Fibroblast of lung (primary cell): ENCODE measurements around the gene MUC2. TPM values are rescaled to one million over a fixed set of nuclear protein-coding genes. Genes with fewer than 3 reads are reported as not detected.

ENCODE experiments used
- DNase-seq, 2 donors: peaks; one replicate each; pipeline versions ENCODE4 v3.0.0 to v3.0.0-alpha.2; 2010; ENCODE audit warnings: low read depth in 2 of 2
- H2AFZ ChIP-seq: 2 replicates; pipeline ENCODE4 v1.5.1; 2012; ENCODE audit warnings: low read length, control low read depth, inconsistent platforms
- H3K27ac ChIP-seq: 2 replicates; pipeline ENCODE4 v1.5.1; 2011; ENCODE audit warnings: low read length, control low read depth; ENCODE audit not compliant: insufficient read depth
- H3K27me3 ChIP-seq: 2 replicates; pipeline ENCODE4 v1.5.1; 2011; ENCODE audit warnings: mild to moderate bottlenecking, low read length; ENCODE audit not compliant: control insufficient read depth, insufficient read depth
- H3K36me3 ChIP-seq: 2 replicates; pipeline ENCODE4 v1.5.1; 2011; ENCODE audit warnings: low read length; ENCODE audit not compliant: control insufficient read depth, insufficient read depth
- H3K4me1 ChIP-seq: 2 replicates; pipeline ENCODE4 v1.5.1; 2011; ENCODE audit warnings: low read length; ENCODE audit not compliant: control insufficient read depth, insufficient read depth; ENCODE audit errors: extremely low read depth
- H3K4me2 ChIP-seq: 2 replicates; pipeline ENCODE4 v1.5.1; 2011; ENCODE audit warnings: low read length, control low read depth; ENCODE audit not compliant: insufficient read depth; ENCODE audit errors: extremely low read depth
- H3K4me3 ChIP-seq, 4 experiments: fragments of 200-600 bp in 1 of 4; sonication (generic) in 1 of 4; replicated peaks in 1 of 4; 2 replicates each; pipeline ENCODE4 v1.5.1; 2011 to 2016; ENCODE audit warnings: low read length in 4 of 4, low read depth in 3 of 4, mild to moderate bottlenecking in 3 of 4, control low read depth in 2 of 4, inconsistent platforms in 1 of 4, mixed read lengths in 1 of 4; ENCODE audit not compliant: insufficient read depth in 1 of 4; ENCODE audit errors: control extremely low read depth in 1 of 4
- H3K79me2 ChIP-seq: 2 replicates; pipeline ENCODE4 v1.5.1; 2012; ENCODE audit warnings: mild to moderate bottlenecking, low read length, inconsistent platforms; ENCODE audit not compliant: control insufficient read depth, insufficient read depth
- H3K9ac ChIP-seq: 2 replicates; pipeline ENCODE4 v1.5.1; 2011; ENCODE audit warnings: mild to moderate bottlenecking, low read length, control low read depth; ENCODE audit not compliant: insufficient read depth
- H3K9me3 ChIP-seq: 2 replicates; pipeline ENCODE4 v1.5.1; 2012; ENCODE audit warnings: low read depth, low read length; ENCODE audit not compliant: control insufficient read depth, insufficient read depth
- H4K20me1 ChIP-seq: 2 replicates; pipeline ENCODE4 v1.5.1; 2011; ENCODE audit warnings: low read length; ENCODE audit not compliant: control insufficient read depth, insufficient read depth; ENCODE audit errors: extremely low read depth
- CTCF ChIP-seq, 2 donors: IDR thresholded peaks in 1 of 2; conservative IDR thresholded peaks in 1 of 2; 1 replicate in 1 of 2; 2 replicates in 1 of 2; pipeline ENCODE4 v1.5.1; 2011 to 2012; ENCODE audit warnings: low read length in 2 of 2, control low read depth in 1 of 2, inconsistent platforms in 1 of 2, low read depth in 1 of 2, mild to moderate bottlenecking in 1 of 2
- EZH2 ChIP-seq: IDR thresholded peaks from 2 replicates; pipeline ENCODE4 v1.5.1; 2012; ENCODE audit warnings: low read length, control low read depth, mild to moderate bottlenecking; ENCODE audit errors: missing control alignments
- polyA plus RNA-seq, 2 donors: library from polyadenylated mRNA; depleted of rRNA in 1 of 2; stranded (reverse) in 1 of 2; unstranded in 1 of 2; fragments of >200 nt; gene quantifications; 2 replicates each; pipeline ENCODE4 v1.2.1, GENCODE V29; 2011 to 2012; ENCODE audit warnings: missing spikeins in 1 of 2
- total RNA-seq: library from RNA; depleted of rRNA; stranded (reverse); fragments of >200 nt; gene quantifications from 2 replicates; pipeline ENCODE4 v1.2.1, GENCODE V29; 2014

Gene MUC2
- total and polyA plus RNA-seq, 2 donors (not counting 1 experiment from before 2014, with no cell fraction given): not detected

DNA sequence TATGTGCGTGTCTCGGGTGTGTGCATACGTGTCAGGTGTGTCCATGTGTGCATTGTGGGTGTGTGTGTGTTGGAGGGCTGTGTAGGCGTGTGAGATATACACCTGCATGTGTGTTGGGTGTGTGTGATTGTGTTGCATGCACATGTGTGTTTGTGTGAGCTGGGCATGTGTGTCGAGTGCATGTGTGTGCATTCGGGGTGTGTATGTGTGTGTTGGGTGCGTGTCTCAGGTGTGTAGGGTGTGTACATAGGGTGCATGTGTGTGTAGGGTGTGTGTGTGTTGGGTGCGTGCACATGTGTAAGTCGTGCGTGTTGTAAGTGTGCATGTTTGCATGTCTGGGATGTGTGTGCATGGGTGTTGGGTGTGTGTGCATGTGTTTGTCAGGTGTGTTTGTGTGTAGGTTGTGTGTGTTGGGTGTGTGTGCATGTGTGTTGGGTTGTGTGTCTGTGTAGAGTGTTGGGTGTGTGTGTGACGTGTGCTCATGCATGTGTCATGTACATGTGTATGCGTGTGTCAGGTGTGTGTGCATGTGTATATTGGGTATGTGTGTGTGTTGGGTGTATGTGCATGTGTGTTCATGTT lies 42.3 kb upstream of the MUC2 start:
- Histone ChIP-seq H3K9me3 (no peaks in the 10 kb centered on the region), H3K79me2 (no peaks in the 10 kb centered on the region), H3K36me3 (no peaks in the 10 kb centered on the region), H3K4me1 (no peaks in the 10 kb centered on the region), H3K9ac (no peak overlapping the region), H3K27ac (no peak overlapping the region), H3K4me2 (no peak overlapping the region), H2AFZ (no peak overlapping the region), H4K20me1 (no peaks in the 10 kb centered on the region), H3K4me3 (no peak overlapping the region), H3K27me3 (no peaks in the 10 kb centered on the region)
- DNase-seq: no peak
- no peak for TF ChIP-seq EZH2
- no peak for TF ChIP-seq CTCF (conservative IDR thresholded peaks at IDR 0.05 in 1 of 2, IDR thresholded peaks at IDR 0.05 in 1 of 2; ENCODE audit: low read depth in 1 of 2, low read length in 2 of 2)

GRCh38 chr11:1033016-1033798 lies 41.5 kb upstream of the MUC2 start:
- no peak for DNase-seq
- Histone ChIP-seq H3K4me3 (no peak overlapping the region), H3K79me2 (no peaks in the 10 kb centered on the region), H3K27me3 (no peaks in the 10 kb centered on the region), H4K20me1 (no peaks in the 10 kb centered on the region), H3K9me3 (no peaks in the 10 kb centered on the region), H3K4me2 (no peak overlapping the region), H3K9ac (no peak overlapping the region), H3K36me3 (no peaks in the 10 kb centered on the region), H3K4me1 (no peaks in the 10 kb centered on the region), H3K27ac (no peak overlapping the region), H2AFZ (no peak overlapping the region)
- TF ChIP-seq EZH2: no peak
- no peak for TF ChIP-seq CTCF (conservative IDR thresholded peaks at IDR 0.05 in 1 of 2, IDR thresholded peaks at IDR 0.05 in 1 of 2; ENCODE audit: low read depth in 1 of 2, low read length in 2 of 2)

GRCh38 chr11:1034001-1034400 lies 40.7 kb upstream of the MUC2 start:
- Histone ChIP-seq H3K36me3 (no peaks in the 10 kb centered on the region), H3K27ac (no peak overlapping the region), H3K9ac (no peak overlapping the region), H3K4me2 (no peak overlapping the region), H3K9me3 (no peaks in the 10 kb centered on the region), H2AFZ (no peak overlapping the region), H3K79me2 (no peaks in the 10 kb centered on the region), H4K20me1 (no peaks in the 10 kb centered on the region), H3K4me3 (no peak overlapping the region), H3K27me3 (no peaks in the 10 kb centered on the region), H3K4me1 (no peaks in the 10 kb centered on the region)
- no peak for DNase-seq
- no peak for TF ChIP-seq CTCF (conservative IDR thresholded peaks at IDR 0.05 in 1 of 2, IDR thresholded peaks at IDR 0.05 in 1 of 2; ENCODE audit: low read depth in 1 of 2, low read length in 2 of 2)
- no peak for TF ChIP-seq EZH2
